Gastrocnemius medialis (tissue), 4 donors: ENCODE data around the gene GRM1.

Source experiments
- POLR2A ChIP-seq, 2 donors: fragments of 450-650 bp; IDR thresholded peaks; one replicate each; pipeline ENCODE4 v1.6.1; 2017; ENCODE audit warnings: antibody characterized with exemption in 2 of 2, mild to moderate bottlenecking in 2 of 2, moderate library complexity in 2 of 2
- TF ChIP-seq, protein P1 (sequence below), 5 experiments: fragments of 450-650 bp in 3 of 5; fragments of 200-600 bp in 2 of 5; sonication (generic) in 2 of 5; IDR thresholded peaks in 4 of 5; conservative IDR thresholded peaks in 1 of 5; 1 replicate in 4 of 5; 2 replicates in 1 of 5; pipeline ENCODE4 v1.5.1; 2016 to 2019; ENCODE audit warnings: antibody characterized with exemption in 5 of 5, mild to moderate bottlenecking in 3 of 5, moderate library complexity in 3 of 5

GRCh38 chr6:146408583-146408982 lies 379.7 kb downstream of the GRM1 start:
- TF ChIP-seq, protein P1, sequence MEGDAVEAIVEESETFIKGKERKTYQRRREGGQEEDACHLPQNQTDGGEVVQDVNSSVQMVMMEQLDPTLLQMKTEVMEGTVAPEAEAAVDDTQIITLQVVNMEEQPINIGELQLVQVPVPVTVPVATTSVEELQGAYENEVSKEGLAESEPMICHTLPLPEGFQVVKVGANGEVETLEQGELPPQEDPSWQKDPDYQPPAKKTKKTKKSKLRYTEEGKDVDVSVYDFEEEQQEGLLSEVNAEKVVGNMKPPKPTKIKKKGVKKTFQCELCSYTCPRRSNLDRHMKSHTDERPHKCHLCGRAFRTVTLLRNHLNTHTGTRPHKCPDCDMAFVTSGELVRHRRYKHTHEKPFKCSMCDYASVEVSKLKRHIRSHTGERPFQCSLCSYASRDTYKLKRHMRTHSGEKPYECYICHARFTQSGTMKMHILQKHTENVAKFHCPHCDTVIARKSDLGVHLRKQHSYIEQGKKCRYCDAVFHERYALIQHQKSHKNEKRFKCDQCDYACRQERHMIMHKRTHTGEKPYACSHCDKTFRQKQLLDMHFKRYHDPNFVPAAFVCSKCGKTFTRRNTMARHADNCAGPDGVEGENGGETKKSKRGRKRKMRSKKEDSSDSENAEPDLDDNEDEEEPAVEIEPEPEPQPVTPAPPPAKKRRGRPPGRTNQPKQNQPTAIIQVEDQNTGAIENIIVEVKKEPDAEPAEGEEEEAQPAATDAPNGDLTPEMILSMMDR (IDR thresholded peaks at IDR 0.05 in 4 of 5, conservative IDR thresholded peaks at IDR 0.05 in 1 of 5), result no peak
- TF ChIP-seq POLR2A (IDR thresholded peaks at IDR 0.05), result no peak
